Fibroblast of skin of right quadriceps (primary cell): Measurements from ENCODE around the gene TTBK1.
"Not testable (repeated sequence)": the region's sequence is repeated elsewhere in the genome, so short reads cannot be mapped to it uniquely, and the experiment has no call there.

ENCODE experiments used
- DNase-seq: peaks from one replicate; pipeline ENCODE4 v3.0.0-alpha.2; 2013

The TTBK1 gene

GRCh38 chr6:43290339-43290904, 47.1 kb downstream of the TTBK1 start:
- DNase-seq, result no peak

GRCh38 chr6:43290905-43291355, 47.6 kb downstream of the TTBK1 start:
- no peak for DNase-seq

- no peak for DNase-seq
Measured at GRCh38 chr6:43291708-43292107, 48.4 kb downstream of the TTBK1 start.

GRCh38 chr6:43292341-43292740, 49.1 kb downstream of the TTBK1 start:
- no peak for DNase-seq

GRCh38 chr6:43292763-43293318, 49.6 kb downstream of the TTBK1 start:
- DNase-seq, result no peak

- DNase-seq, result no peak
Measured at GRCh38 chr6:43293698-43294097, 50.4 kb downstream of the TTBK1 start.

GRCh38 chr6:43294536-43294935, 51.3 kb downstream of the TTBK1 start:
- no peak for DNase-seq

- DNase-seq, result no peak
Measured at GRCh38 chr6:43295456-43295855, 52.2 kb downstream of the TTBK1 start.

GRCh38 chr6:43296780-43297497, 53.7 kb downstream of the TTBK1 start:
- no peak for DNase-seq

GRCh38 chr6:43297644-43298564, 54.6 kb downstream of the TTBK1 start, which contains the start of gene SLC22A7:
Gene SLC22A7 (plus strand): TSS chr6:43298260. CDS start chr6:43298359, 99 bp downstream.
- no peak for DNase-seq

GRCh38 chr6:43298565-43299337, 55.5 kb downstream of the TTBK1 start:
- no peak for DNase-seq

GRCh38 chr6:43299338-43300293, 56.3 kb downstream of the TTBK1 start:
- no peak for DNase-seq

GRCh38 chr6:43301081-43301870, 58.0 kb downstream of the TTBK1 start:
- DNase-seq, result no peak

GRCh38 chr6:43302126-43302525, 58.8 kb downstream of the TTBK1 start:
- DNase-seq, result no peak

GRCh38 chr6:43303006-43303405, 59.7 kb downstream of the TTBK1 start:
- not testable (repeated sequence) for DNase-seq

GRCh38 chr6:43303751-43304331, 60.6 kb downstream of the TTBK1 start:
- DNase-seq, result no peak

- DNase-seq, result no peak
Measured at GRCh38 chr6:43304361-43304760, 61.1 kb downstream of the TTBK1 start.

- no peak for DNase-seq
Measured at GRCh38 chr6:43304882-43305281, 61.6 kb downstream of the TTBK1 start.

GRCh38 chr6:43306086-43306485, 62.8 kb downstream of the TTBK1 start:
- DNase-seq, result no peak
